Measurements from ENCODE around the gene FADS6. TPM values are rescaled to one million over a fixed set of nuclear protein-coding genes. Genes with fewer than 3 reads are reported as not detected.
A peak's percentile ranks its signal among the peaks of the same experiment; 100 is the strongest.

FADS6 gene
- polyA plus RNA-seq, 3 donors, result not detected

DNA sequence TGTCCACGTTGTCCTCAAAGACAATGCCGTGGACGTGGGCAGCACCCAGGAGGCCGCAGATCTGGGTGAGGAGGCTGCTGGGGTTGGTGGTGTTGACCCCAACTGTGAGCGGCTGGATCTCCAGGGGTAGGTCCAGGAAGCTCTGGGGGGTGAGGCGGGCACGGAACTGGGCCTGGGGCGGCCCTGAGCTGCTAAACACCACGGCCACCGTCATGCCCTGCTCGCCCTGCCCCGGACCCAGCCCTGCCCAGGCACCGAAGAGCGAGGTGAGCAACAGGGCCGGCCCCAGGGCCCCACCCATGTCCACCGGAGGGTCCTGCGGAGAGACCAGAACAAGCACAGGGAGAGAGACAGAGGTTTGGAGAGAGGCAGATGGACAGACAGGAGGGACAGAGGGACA is 38.6 kb downstream of the FADS6 start:
- peaks cover 4 to 6% of the 10 kb centered on the region in 2 donors for H3K9me3 ChIP-seq (replicated peaks in 1 of 2; ENCODE audit: control insufficient read depth in 1 of 2, insufficient read depth in 1 of 2, low read length in 2 of 2)
- H3K79me2 ChIP-seq (ENCODE audit: insufficient read depth, low read length), result no peaks in the 10 kb centered on the region
- intact Hi-C loops (cut with micrococcal nuclease), result loop anchor here in 1 of 2 donors (5.0 kb wide), 1 partner anchor 47 kb away; no protein-coding TSS in a partner anchor
- 89% methylated on average over 16 of the region's 17 CpGs for WGBS (ENCODE audit: insufficient coverage)
- H3K27me3 ChIP-seq (ENCODE audit: control insufficient read depth in 2 of 2, insufficient read depth in 2 of 2, low read length in 2 of 2), result peaks cover 41 to 93% of the 10 kb centered on the region in 2 donors
- H4K20me1 ChIP-seq (ENCODE audit: insufficient read depth, low read length), result no peaks in the 10 kb centered on the region
- no peak overlapping the region for H2AFZ ChIP-seq (ENCODE audit: insufficient read depth, low read depth, low read length, poor library complexity, severe bottlenecking)
- H3K4me1 ChIP-seq (ENCODE audit: control insufficient read depth in 1 of 2, insufficient read depth in 2 of 2, low read length in 2 of 2), result peaks cover 6 to 14% of the 10 kb centered on the region in 2 donors
- peak overlapping the region in 1 of 2 donors; percentile 81 for H3K4me3 Mint-ChIP-seq
- peaks cover 85 to 98% (median 90%) of the 10 kb centered on the region in 3 donors for H3K27me3 Mint-ChIP-seq (ENCODE audit: low read depth in 3 of 3)
- H3K9me3 Mint-ChIP-seq, result peaks cover 0 to 17% (median 9%) of the 10 kb centered on the region in 7 donors
- no peak overlapping the region for H3K9ac ChIP-seq (ENCODE audit: insufficient read depth, low read length, poor library complexity, severe bottlenecking)
- no peaks in the 10 kb centered on the region for H3K36me3 ChIP-seq (replicated peaks in 1 of 2; ENCODE audit: control insufficient read depth in 1 of 2, insufficient read depth in 2 of 2, low read length in 2 of 2)
- peaks cover 8% of the 10 kb centered on the region for H3K4me1 Mint-ChIP-seq
- H3K4me2 ChIP-seq (replicated peaks; ENCODE audit: extremely low read depth, low read length, poor library complexity, severe bottlenecking), result no peak overlapping the region
- TF ChIP-seq, protein P1, sequence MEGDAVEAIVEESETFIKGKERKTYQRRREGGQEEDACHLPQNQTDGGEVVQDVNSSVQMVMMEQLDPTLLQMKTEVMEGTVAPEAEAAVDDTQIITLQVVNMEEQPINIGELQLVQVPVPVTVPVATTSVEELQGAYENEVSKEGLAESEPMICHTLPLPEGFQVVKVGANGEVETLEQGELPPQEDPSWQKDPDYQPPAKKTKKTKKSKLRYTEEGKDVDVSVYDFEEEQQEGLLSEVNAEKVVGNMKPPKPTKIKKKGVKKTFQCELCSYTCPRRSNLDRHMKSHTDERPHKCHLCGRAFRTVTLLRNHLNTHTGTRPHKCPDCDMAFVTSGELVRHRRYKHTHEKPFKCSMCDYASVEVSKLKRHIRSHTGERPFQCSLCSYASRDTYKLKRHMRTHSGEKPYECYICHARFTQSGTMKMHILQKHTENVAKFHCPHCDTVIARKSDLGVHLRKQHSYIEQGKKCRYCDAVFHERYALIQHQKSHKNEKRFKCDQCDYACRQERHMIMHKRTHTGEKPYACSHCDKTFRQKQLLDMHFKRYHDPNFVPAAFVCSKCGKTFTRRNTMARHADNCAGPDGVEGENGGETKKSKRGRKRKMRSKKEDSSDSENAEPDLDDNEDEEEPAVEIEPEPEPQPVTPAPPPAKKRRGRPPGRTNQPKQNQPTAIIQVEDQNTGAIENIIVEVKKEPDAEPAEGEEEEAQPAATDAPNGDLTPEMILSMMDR (IDR thresholded peaks at IDR 0.05), result no peak
- H3K27ac ChIP-seq (ENCODE audit: low read depth in 1 of 2, low read length in 2 of 2), result no peak overlapping the region
- no peak for DNase-seq
- H3K36me3 Mint-ChIP-seq, result peaks cover 3 to 10% of the 10 kb centered on the region in 2 donors
- no peak overlapping the region for H3K4me3 ChIP-seq (replicated peaks in 1 of 3; ENCODE audit: low read depth in 2 of 3, low read length in 3 of 3)
- H3K27ac Mint-ChIP-seq, result no peak overlapping the region

DNA sequence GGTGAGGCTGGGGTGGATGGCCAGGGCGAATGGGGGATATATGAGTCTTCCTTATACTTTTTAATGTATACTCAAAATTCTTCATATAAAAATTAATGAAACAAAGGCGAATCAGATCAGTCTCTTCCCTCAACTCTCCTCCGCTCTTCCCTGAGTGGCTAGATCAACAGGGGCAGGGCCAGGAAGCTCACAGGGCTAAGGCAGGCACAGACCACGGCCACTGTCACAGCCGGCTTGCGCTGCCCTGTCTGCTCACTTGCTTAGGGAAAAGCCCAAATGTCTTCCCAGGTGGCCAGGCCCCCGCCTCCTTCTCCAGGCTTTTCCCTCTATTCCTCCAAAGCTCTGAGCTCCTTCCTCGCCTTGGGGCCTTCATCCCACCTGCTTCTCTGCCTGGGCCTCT is 39.8 kb downstream of the FADS6 start:
- peaks cover 0 to 4% of the 10 kb centered on the region in 2 donors for H3K36me3 Mint-ChIP-seq
- TF ChIP-seq, protein P1 (IDR thresholded peaks at IDR 0.05), result no peak
- H4K20me1 ChIP-seq (ENCODE audit: insufficient read depth, low read length), result no peaks in the 10 kb centered on the region
- peaks cover 32 to 84% of the 10 kb centered on the region in 2 donors for H3K27me3 ChIP-seq (ENCODE audit: control insufficient read depth in 2 of 2, insufficient read depth in 2 of 2, low read length in 2 of 2)
- no peak overlapping the region for H3K27ac Mint-ChIP-seq
- H3K27ac ChIP-seq (ENCODE audit: low read depth in 1 of 2, low read length in 2 of 2), result no peak overlapping the region
- peak overlapping the region in 1 of 2 donors; percentile 81 for H3K4me3 Mint-ChIP-seq
- no peaks in the 10 kb centered on the region for H3K79me2 ChIP-seq (ENCODE audit: insufficient read depth, low read length)
- DNase-seq, result no peak
- H3K9ac ChIP-seq (ENCODE audit: insufficient read depth, low read length, poor library complexity, severe bottlenecking), result no peak overlapping the region
- H3K9me3 ChIP-seq (replicated peaks in 1 of 2; ENCODE audit: control insufficient read depth in 1 of 2, insufficient read depth in 1 of 2, low read length in 2 of 2), result peaks cover 1 to 4% of the 10 kb centered on the region in 2 donors
- H3K27me3 Mint-ChIP-seq (ENCODE audit: low read depth in 3 of 3), result peaks cover 81 to 95% (median 85%) of the 10 kb centered on the region in 3 donors
- intact Hi-C loops (cut with micrococcal nuclease), result loop anchor here in 1 of 2 donors (5.0 kb wide), 1 partner anchor 46 kb away; no protein-coding TSS in a partner anchor
- no peaks in the 10 kb centered on the region for H3K36me3 ChIP-seq (replicated peaks in 1 of 2; ENCODE audit: control insufficient read depth in 1 of 2, insufficient read depth in 2 of 2, low read length in 2 of 2)
- H3K4me3 ChIP-seq (replicated peaks in 1 of 3; ENCODE audit: low read depth in 2 of 3, low read length in 3 of 3), result no peak overlapping the region
- H3K4me2 ChIP-seq (replicated peaks; ENCODE audit: extremely low read depth, low read length, poor library complexity, severe bottlenecking), result no peak overlapping the region
- no peak overlapping the region for H2AFZ ChIP-seq (ENCODE audit: insufficient read depth, low read depth, low read length, poor library complexity, severe bottlenecking)
- peaks cover 3% of the 10 kb centered on the region for H3K4me1 Mint-ChIP-seq
- WGBS (ENCODE audit: insufficient coverage), result 95% methylated on average over 7 of the region's 8 CpGs
- peaks cover 0 to 12% (median 4%) of the 10 kb centered on the region in 7 donors for H3K9me3 Mint-ChIP-seq
- peaks cover 2 to 9% of the 10 kb centered on the region in 2 donors for H3K4me1 ChIP-seq (ENCODE audit: control insufficient read depth in 1 of 2, insufficient read depth in 2 of 2, low read length in 2 of 2)

Data from CD14-positive monocyte (primary cell).